ENCODE measurements around the gene NEO1.

- no peak for TF ChIP-seq POLR2A (IDR thresholded peaks at IDR 0.05; ENCODE audit: low read depth, low read length)
- TF ChIP-seq POLR2AphosphoS5 (IDR thresholded peaks at IDR 0.05; ENCODE audit: low read depth, low read length), result no peak
These were observed 20.6 kb downstream of the NEO1 start for GRCh38 chr15:73072894-73073293.

Data from GM12892 (cell line).